ENCODE data around the gene LRFN2. TPM values are rescaled to one million over a fixed set of nuclear protein-coding genes. Genes with fewer than 3 reads are reported as not detected.

LRFN2 gene
- polyA plus RNA-seq, 1 donor (not counting 4 experiments of a cell fraction or from before 2014, with no cell fraction given): not detected

GRCh38 chr6:40480678-40481077 lies 106.5 kb downstream of the LRFN2 start:
- no peaks in the 10 kb centered on the region for H3K9me3 ChIP-seq (ENCODE audit: control insufficient read depth, low read depth, low read length)
- no peak overlapping the region for H2AFZ ChIP-seq (ENCODE audit: control insufficient read depth, low read length)
- no peak overlapping the region for H3K4me2 ChIP-seq (ENCODE audit: control insufficient read depth, extremely low read depth, insufficient read depth, low read depth, low read length)
- no peak overlapping the region for H3K27ac ChIP-seq (ENCODE audit: control insufficient read depth, insufficient read depth, low read length)
- no peaks in the 10 kb centered on the region for H3K9me1 ChIP-seq (ENCODE audit: control insufficient read depth, extremely low read depth, insufficient read depth, low read length)
- no peak overlapping the region for H3K9ac ChIP-seq (ENCODE audit: control insufficient read depth, extremely low read depth, insufficient read depth, low read length)
- DNase-seq (ENCODE audit: low read depth, low spot score) (no peak), FAIRE-seq (no peak)
- dilution Hi-C loops (cut with MboI; ENCODE audit: extremely low pct_ligation_motif_present, low sequenced_read_pairs): no loop called here
- no peaks in the 10 kb centered on the region for H3K79me2 ChIP-seq (ENCODE audit: control insufficient read depth, insufficient read depth, low read length)
- H3K4me1 ChIP-seq (ENCODE audit: control insufficient read depth, extremely low read depth, insufficient read depth, low read length): no peaks in the 10 kb centered on the region
- no peaks in the 10 kb centered on the region for H4K20me1 ChIP-seq (ENCODE audit: control insufficient read depth, extremely low read depth, insufficient read depth, low read length)
- H3K36me3 ChIP-seq (ENCODE audit: control insufficient read depth in 2 of 2, extremely low read depth in 1 of 2, insufficient read depth in 2 of 2, low read length in 2 of 2): no peaks in the 10 kb centered on the region
- H3K27me3 ChIP-seq (ENCODE audit: control insufficient read depth, extremely low read depth, insufficient read depth, low read length): peaks cover 9% of the 10 kb centered on the region
- TF ChIP-seq CTCF (optimal IDR thresholded peaks at IDR 0.05 in 1 of 3, IDR thresholded peaks at IDR 0.05 in 1 of 3, conservative IDR thresholded peaks at IDR 0.05 in 1 of 3; ENCODE audit: extremely low read depth in 1 of 3, insufficient read depth in 2 of 3, low read length in 3 of 3): no peak
- TF ChIP-seq EZH2 (IDR thresholded peaks at IDR 0.05; ENCODE audit: low read length): no peak
- no peak overlapping the region for H3K4me3 ChIP-seq (ENCODE audit: control insufficient read depth in 2 of 3, extremely low read depth in 1 of 3, insufficient read depth in 2 of 3, low read depth in 1 of 3, low read length in 3 of 3)

GRCh38 chr6:40479706-40480105 lies 107.5 kb downstream of the LRFN2 start:
- FAIRE-seq (no peak), DNase-seq (ENCODE audit: low read depth, low spot score) (no peak)
- TF ChIP-seq EZH2 (IDR thresholded peaks at IDR 0.05; ENCODE audit: low read length) (no peak), CTCF (optimal IDR thresholded peaks at IDR 0.05 in 1 of 3, IDR thresholded peaks at IDR 0.05 in 1 of 3, conservative IDR thresholded peaks at IDR 0.05 in 1 of 3; ENCODE audit: extremely low read depth in 1 of 3, insufficient read depth in 2 of 3, low read length in 3 of 3) (no peak)
- Histone ChIP-seq H3K9me1 (ENCODE audit: control insufficient read depth, extremely low read depth, insufficient read depth, low read length) (no peaks in the 10 kb centered on the region), H3K36me3 (ENCODE audit: control insufficient read depth in 2 of 2, extremely low read depth in 1 of 2, insufficient read depth in 2 of 2, low read length in 2 of 2) (no peaks in the 10 kb centered on the region), H3K9me3 (ENCODE audit: control insufficient read depth, low read depth, low read length) (no peaks in the 10 kb centered on the region), H3K27me3 (ENCODE audit: control insufficient read depth, extremely low read depth, insufficient read depth, low read length) (peaks cover 5% of the 10 kb centered on the region), H3K79me2 (ENCODE audit: control insufficient read depth, insufficient read depth, low read length) (no peaks in the 10 kb centered on the region), H3K4me1 (ENCODE audit: control insufficient read depth, extremely low read depth, insufficient read depth, low read length) (no peaks in the 10 kb centered on the region), H3K9ac (ENCODE audit: control insufficient read depth, extremely low read depth, insufficient read depth, low read length) (no peak overlapping the region), H4K20me1 (ENCODE audit: control insufficient read depth, extremely low read depth, insufficient read depth, low read length) (no peaks in the 10 kb centered on the region), H2AFZ (ENCODE audit: control insufficient read depth, low read length) (no peak overlapping the region), H3K4me2 (ENCODE audit: control insufficient read depth, extremely low read depth, insufficient read depth, low read depth, low read length) (no peak overlapping the region), H3K4me3 (ENCODE audit: control insufficient read depth in 2 of 3, extremely low read depth in 1 of 3, insufficient read depth in 2 of 3, low read depth in 1 of 3, low read length in 3 of 3) (no peak overlapping the region), H3K27ac (ENCODE audit: control insufficient read depth, insufficient read depth, low read length) (no peak overlapping the region)
- dilution Hi-C loops (cut with MboI; ENCODE audit: extremely low pct_ligation_motif_present, low sequenced_read_pairs): no loop called here
